CD4-positive, alpha-beta T cell treated with Interferon alpha-2 for 1 hour (primary cell): ENCODE data around the gene SYP.

Source experiments
- DNase-seq, 2 donors: peaks; one replicate each; pipeline ENCODE4 v3.0.0-alpha.2; 2020 to 2022

Gene SYP

DNA sequence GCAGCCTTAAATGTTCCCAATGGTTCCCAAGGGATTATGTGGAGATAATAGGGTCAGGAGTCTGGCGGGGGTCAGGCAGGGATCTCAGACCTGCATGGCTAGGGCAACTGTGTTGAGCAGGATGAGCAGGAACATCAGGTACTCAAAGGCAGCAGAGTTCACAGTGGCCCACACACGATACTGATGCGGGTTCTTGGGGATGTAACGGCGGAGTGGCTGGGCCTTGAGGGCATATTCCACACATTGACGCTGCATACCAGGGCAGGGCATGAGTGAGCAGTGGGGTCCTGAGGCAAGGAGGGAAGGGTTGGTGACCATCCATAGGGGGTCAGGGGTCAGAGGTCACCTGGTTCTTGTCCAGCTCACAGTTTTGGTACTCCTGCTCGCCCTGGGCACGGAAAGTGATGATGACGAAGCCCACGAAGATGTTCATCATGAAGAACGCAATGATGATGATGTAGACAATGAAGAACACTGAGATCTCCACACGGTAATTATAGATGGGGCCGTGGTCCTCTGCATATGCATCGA is 15.1 kb upstream of the SYP start:
- DNase-seq: no peak

- no peak for DNase-seq
Observed at GRCh38 chrX:49214416-49214815, 14.4 kb upstream of the SYP start.

DNA sequence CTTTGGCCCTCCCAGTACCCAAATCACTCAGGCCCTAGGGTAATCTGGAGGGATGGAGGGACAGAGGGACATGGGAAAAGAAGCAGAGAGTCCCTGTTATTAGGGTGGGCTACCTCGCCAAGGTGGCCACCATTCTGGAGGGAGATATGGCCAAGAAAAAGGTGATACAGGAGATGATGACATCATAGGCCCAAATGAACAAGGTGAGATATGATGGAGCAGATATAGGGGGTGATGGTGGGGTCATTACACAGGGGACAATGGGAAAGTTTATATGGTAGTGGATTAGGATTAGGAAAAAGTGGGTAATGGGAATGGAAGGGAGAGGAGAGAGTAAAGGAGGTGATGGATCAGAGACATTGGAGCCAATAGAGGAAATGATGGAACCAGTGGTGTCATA is 12.9 kb upstream of the SYP start:
- DNase-seq: no peak

GRCh38 chrX:49212209-49212608 is 12.2 kb upstream of the SYP start:
- DNase-seq: no peak

DNA sequence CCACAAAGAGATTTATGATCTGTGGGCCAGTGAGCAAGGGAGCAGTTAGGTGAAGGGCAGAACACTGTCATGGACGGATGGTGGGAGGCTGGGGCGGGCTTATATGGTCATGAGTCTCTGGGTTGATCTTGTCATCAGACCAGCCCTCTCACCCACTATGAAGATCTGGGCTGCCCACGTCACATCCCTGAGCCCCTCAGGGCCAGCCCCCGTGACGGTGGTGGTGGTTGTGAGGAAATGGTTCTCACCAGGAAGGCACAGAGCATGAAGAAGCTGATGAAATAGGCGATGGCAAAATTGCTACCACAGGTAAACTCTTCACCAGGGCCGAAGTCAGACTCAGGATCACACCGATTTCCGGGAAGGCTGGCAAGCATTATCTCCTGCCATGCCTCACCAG is 11.1 kb upstream of the SYP start:
- DNase-seq: no peak

- DNase-seq: no peak
Observed at GRCh38 chrX:49210406-49210805, 10.4 kb upstream of the SYP start.

DNA sequence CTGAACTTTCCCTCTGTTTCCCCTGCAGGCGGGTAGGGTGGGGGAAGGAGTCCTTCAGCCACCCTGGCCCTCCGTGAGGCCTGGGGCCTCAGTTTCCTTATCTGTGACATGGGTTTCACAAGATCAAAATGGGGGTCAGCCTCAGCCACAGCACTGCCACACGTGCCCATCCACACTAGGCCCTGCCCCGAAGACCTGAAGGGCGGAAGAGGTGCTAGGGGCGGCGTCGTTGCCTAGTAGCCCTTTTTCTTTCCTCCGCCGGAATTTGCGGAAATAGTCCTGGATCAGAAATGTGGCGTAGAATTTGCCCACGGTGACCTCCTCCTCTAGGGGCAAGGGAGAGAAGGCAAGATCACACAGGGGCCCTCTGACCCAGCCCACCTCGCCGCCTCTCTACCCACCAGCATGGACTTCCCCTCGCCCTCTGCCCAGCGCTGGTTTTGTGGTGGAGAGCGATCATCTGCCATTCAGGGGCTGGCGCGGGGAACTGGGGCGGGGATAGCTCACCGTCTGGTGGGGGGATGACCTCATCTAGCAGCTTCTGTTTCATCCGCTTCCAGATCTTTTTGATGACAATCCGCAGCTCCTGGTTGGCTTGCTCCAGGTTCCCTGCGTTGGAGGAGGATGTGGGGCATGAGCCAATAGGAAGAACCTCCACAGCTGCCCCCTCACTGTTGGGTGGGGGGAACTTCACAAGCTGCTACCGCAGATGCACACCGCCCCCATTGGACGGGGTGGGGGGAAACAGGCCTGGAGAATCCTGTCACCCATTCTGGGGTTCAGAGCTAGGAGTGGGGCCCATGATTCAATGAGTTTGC is 9.7 kb upstream of the SYP start:
- DNase-seq: no peak

- DNase-seq: no peak
Observed at GRCh38 chrX:49208399-49208798, 8.4 kb upstream of the SYP start.

DNA sequence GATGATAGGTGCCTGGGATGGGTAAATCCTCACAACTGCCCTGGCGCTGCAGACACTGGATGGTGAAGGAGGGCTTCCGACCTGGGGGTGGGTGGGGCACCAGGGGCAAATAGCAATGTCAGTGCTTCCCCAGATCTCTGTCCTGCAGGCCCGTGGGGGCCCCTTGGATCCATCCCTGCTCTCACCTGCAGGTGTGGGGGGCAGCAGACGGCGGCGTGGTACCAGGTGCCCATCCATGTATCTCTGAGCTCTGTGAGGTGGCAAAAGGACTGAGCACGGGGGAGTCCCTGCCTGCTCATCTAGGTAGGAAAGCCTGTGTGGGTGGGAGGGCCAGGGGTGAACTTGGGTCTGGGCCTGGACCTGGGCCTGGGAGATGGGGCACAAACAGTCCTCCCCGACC is 6.5 kb upstream of the SYP start:
- no peak for DNase-seq

DNA sequence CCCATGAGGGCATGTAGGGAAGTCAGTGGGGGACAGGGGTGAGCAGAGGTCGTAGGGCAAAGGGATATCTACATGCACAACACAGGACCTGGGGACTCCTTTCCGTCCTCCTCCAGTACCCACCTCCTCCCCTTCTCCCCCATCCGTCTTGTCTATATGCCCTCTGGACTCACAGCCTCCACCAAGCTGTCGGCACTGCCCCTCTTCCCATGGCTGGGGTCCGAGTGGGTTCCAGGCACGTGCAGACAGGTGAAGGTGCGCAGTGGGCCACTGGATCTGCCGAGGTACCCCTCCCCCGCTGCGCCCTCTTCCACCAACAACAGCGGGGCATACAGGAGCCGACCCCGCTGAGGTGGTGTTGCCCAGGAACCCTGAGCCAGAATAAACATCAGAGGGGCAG is 5.5 kb upstream of the SYP start:
- DNase-seq: no peak

- no peak for DNase-seq
Observed at GRCh38 chrX:49204709-49205108, 4.7 kb upstream of the SYP start.

DNA sequence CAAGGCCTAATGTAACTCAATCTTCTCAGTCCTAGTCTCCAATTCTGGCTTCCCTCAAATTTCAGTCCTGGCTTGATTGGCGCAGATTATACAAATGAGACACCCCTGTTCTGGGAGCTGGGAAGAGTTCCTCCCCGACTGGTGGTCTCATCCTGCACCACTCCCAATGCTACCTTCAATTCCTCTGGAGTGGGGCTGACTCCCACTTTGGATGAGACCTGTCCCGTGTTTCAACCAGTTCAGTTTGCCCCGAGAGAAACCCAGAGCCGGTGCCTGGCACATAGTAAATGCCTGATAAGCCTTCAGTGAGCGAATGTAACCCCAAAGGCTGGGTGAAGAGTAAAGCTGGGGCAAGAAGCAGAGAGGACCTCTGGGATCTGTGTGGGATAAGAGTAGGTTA is 4.0 kb upstream of the SYP start:
- DNase-seq: no peak

DNA sequence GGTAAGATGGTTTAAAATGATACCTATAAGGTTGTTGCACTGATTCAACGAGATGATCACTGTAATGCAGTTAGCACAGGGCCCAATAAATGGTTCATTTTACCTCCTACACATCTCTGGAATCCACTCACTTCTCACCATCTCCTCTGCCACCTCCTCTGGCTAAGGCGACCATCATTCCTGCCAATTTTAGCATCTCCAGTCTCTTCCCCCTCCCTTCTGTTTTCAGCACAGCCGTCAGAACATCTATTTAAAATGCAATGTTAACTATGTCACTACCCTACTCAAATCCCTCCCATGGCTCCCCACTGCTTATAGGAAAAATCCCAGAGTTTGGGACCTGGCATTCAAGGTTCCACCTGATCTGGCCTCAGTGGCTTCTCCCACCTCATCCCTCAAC is 3.5 kb upstream of the SYP start:
- DNase-seq: no peak

DNA sequence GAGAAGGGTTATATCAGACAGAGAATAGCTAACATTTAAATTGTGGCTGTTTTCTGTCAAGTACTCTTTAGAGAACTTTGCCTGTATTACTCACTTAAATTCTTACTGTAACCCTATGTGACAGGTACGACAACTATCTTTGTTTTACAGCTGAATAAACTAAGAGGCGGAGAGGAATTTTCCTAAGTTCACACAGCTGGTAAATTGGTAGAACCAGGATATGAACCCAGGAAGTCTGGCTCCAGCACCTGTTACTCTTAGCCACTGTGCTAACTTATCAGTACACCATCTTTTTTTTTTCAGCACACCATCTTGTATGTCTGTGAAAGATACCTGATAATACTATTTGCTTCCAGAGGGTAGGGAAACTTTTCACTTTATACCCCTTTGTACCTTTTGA is 2.0 kb upstream of the SYP start:
- DNase-seq: no peak

- no peak for DNase-seq
Observed at GRCh38 chrX:49199315-49199595, 738 bp downstream of the SYP start.

DNA sequence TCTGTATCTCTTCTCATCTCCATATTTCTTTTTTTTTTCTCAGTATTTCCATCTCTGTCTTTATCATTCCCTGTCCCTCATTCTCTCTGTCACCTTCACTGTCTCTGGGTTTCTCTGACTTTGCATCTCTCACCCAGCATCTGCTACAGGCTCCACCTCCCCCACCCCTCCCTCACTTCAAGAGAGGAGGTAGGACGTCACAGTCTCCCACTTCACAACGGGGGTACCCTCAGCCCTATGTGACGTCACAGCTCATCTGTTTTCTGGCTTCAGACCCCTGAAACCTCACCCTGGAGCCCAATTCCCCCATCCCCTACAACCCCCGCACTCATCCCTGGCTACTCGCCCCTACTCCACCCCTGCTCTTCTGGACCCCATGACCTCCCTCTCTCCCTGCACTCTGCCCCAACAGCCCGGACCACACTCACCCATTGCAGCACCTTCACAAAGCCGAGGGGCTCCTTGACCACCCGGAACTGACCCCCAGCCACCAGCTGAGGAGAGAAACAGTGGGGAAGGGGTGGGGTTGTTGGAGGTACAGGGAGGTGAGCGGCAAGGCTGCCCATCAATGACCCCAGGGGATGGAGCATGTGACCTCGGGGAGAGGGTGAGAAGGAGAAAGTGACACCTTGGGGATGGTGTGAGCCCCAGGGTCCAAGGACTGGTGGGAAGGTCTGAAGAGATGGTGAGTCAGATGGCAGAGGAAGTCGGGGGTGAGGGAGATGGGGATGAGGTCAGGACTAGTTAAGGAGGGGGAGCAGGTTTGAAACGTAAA is 1.3 kb downstream of the SYP start:
- no peak for DNase-seq

DNA sequence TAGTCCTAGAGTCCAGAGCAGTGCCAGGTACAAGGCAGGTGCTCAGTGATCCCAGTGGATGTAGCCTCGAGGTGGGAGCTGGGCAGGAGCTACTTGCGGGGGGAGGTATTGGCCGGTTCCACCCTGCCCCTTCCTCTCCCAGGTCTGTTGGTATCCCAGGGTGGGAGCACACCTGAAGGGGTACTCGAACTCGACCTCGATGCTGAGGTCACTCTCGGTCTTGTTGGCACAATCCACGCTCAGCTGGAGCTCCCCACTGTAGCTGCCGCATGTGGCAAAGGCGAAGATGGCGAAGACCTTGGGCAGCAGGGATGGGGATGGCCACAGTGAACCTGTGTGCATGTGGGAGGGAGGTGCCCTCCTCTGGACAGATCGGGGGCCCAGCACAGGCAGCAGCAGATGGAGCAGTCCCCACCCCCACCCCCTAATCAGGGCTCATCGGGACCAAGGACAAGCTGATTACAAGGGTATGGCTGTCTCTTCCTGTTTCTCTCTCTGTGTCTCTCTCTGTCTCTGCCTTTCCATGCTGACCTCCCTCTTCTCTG is 2.4 kb downstream of the SYP start:
- DNase-seq: no peak

GRCh38 chrX:49193542-49193964 is 6.4 kb downstream of the SYP start:
- no peak for DNase-seq

DNA sequence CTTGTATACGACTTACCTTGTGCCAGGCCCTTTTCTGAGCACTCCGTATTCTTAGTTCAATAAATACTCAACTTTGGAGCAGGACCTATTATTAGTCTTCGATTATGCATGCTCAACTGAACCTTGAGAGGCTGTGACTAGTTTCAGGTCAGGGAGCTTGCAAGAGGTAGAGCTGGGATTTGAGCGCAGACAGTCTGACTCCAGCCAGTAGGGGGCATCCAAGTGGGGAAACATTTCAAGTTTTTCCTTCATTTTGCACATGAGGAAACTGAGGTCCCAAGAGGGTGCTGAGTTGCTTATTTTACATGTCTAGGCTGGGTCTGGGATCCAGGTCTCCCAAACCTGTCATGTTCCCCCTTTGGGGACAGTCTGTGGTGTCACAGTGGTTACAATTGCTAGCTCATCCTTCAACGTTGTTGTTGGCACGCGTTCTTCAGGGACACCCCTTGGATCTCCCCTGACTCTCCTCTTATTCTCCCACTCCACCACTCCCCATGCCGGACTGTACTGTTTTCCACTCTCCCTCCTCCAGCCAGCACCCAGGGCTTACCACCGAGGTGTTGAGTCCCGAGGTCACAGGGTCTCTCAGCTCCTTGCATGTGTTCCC is 7.2 kb downstream of the SYP start:
- peak in 1 of 2 donors; percentile 45 for DNase-seq

GRCh38 chrX:49191574-49192011 is 8.4 kb downstream of the SYP start:
- DNase-seq: no peak

GRCh38 chrX:49190821-49191573 is 9.0 kb downstream of the SYP start:
- peak; percentile 95 for DNase-seq

DNA sequence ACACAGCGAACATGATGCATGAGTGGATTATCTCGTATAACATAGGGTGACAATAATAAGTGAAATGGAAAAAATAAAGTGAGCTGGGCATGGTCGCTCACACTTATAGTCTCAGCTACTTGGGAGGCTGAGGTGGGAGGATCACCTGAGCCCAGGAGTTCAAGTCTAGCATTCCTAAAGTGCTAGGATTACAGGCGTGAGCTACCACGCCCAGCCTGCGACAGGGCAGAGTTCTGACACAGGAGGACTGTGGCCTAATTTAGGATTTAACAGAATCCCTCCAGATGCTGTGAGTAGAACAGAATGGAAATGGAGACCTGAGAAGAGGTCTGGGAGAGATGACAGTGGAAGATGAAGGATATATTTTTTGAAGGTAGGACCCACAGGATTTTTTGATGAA is 10.4 kb downstream of the SYP start:
- no peak for DNase-seq
